Mesenchymal stem cell (in vitro differentiated cells and primary cell): Measurements from ENCODE around the gene RASGRP2.

Source experiments
- DNase-seq: peaks from one replicate; pipeline ENCODE4 v3.0.0-alpha.2; 2013
- H2AFZ ChIP-seq: one replicate; pipeline ENCODE4 v1.6.1; 2013; ENCODE audit warnings: low read depth, mild to moderate bottlenecking, control low read depth, inconsistent platforms, low read length, moderate library complexity
- H2AK5ac ChIP-seq: 2 replicates; pipeline ENCODE4 v1.6.1; 2013; ENCODE audit warnings: low read length, moderate library complexity, mild to moderate bottlenecking, inconsistent platforms; ENCODE audit not compliant: severe bottlenecking
- H2BK120ac ChIP-seq: one replicate; pipeline ENCODE4 v1.6.1; 2013; ENCODE audit warnings: low read depth, mild to moderate bottlenecking, inconsistent platforms, low read length, moderate library complexity
- H2BK12ac ChIP-seq, 2 experiments: one replicate each; pipeline ENCODE4 v1.6.1; 2013; ENCODE audit warnings: inconsistent platforms in 2 of 2, low read length in 2 of 2, mild to moderate bottlenecking in 2 of 2, moderate library complexity in 2 of 2, control low read depth in 1 of 2
- H2BK15ac ChIP-seq: one replicate; pipeline ENCODE4 v1.6.1; 2013; ENCODE audit warnings: mild to moderate bottlenecking, low read depth, inconsistent platforms; ENCODE audit not compliant: poor library complexity, severe bottlenecking
- H2BK5ac ChIP-seq: 2 replicates; pipeline ENCODE4 v1.6.1; 2013; ENCODE audit warnings: low read depth, mild to moderate bottlenecking, low read length, control low read depth, inconsistent platforms; ENCODE audit not compliant: poor library complexity, severe bottlenecking
- H3K14ac ChIP-seq, 2 experiments: one replicate each; pipeline ENCODE4 v1.6.1; 2013; ENCODE audit warnings: inconsistent platforms in 2 of 2, low read length in 2 of 2, control low read depth in 1 of 2, mild to moderate bottlenecking in 1 of 2, moderate library complexity in 1 of 2
- H3K18ac ChIP-seq, 2 experiments: one replicate each; pipeline ENCODE4 v1.6.1; 2013; ENCODE audit warnings: inconsistent platforms in 2 of 2, low read length in 2 of 2, control low read depth in 1 of 2, low read depth in 1 of 2, mild to moderate bottlenecking in 1 of 2
- H3K23ac ChIP-seq, 2 experiments: one replicate each; pipeline ENCODE4 v1.6.1; 2013; ENCODE audit warnings: inconsistent platforms in 2 of 2, low read length in 2 of 2, mild to moderate bottlenecking in 2 of 2, moderate library complexity in 2 of 2, control low read depth in 1 of 2
- H3K27ac ChIP-seq: 2 replicates; pipeline ENCODE4 v1.5.1; 2013; ENCODE audit warnings: mild to moderate bottlenecking, moderate library complexity, low read length, control low read depth, inconsistent platforms; ENCODE audit not compliant: poor library complexity, severe bottlenecking
- H3K27me3 ChIP-seq, 2 experiments: 2 replicates each; pipeline versions ENCODE4 v1.6.1 to v1.7.0; 2013; ENCODE audit warnings: low read length in 2 of 2, mild to moderate bottlenecking in 2 of 2, moderate library complexity in 2 of 2, control low read depth in 1 of 2, inconsistent platforms in 1 of 2; ENCODE audit not compliant: control insufficient read depth in 1 of 2, insufficient read depth in 1 of 2
- H3K36me3 ChIP-seq, 2 experiments: 2 replicates each; pipeline versions ENCODE4 v1.6.1 to v1.7.0; 2013; ENCODE audit warnings: low read length in 2 of 2, control low read depth in 1 of 2, inconsistent platforms in 1 of 2, low read depth in 1 of 2, mild to moderate bottlenecking in 1 of 2; ENCODE audit not compliant: insufficient read depth in 2 of 2, control insufficient read depth in 1 of 2
- H3K4ac ChIP-seq, 2 experiments: one replicate each; pipeline ENCODE4 v1.6.1; 2013; ENCODE audit warnings: inconsistent platforms in 2 of 2, low read length in 2 of 2, mild to moderate bottlenecking in 2 of 2, moderate library complexity in 2 of 2, control low read depth in 1 of 2, low read depth in 1 of 2
- H3K4me1 ChIP-seq: 2 replicates; pipeline ENCODE4 v1.6.1; 2013; ENCODE audit warnings: low read depth, low read length, control low read depth; ENCODE audit not compliant: control insufficient read depth, insufficient read depth
- H3K4me2 ChIP-seq: 2 replicates; pipeline ENCODE4 v1.6.1; 2013; ENCODE audit warnings: low read length, mild to moderate bottlenecking, inconsistent platforms; ENCODE audit not compliant: poor library complexity, severe bottlenecking
- H3K4me3 ChIP-seq, 2 experiments: 2 replicates each; pipeline versions ENCODE4 v1.5.1 to v1.7.0; 2013; ENCODE audit warnings: low read length in 2 of 2, mild to moderate bottlenecking in 2 of 2, control low read depth in 1 of 2, low read depth in 1 of 2; ENCODE audit not compliant: insufficient read depth in 1 of 2
- H3K79me1 ChIP-seq: replicated peaks from 2 replicates; pipeline ENCODE4 v1.6.1; 2013; ENCODE audit warnings: mild to moderate bottlenecking, control low read depth, low read length, inconsistent platforms; ENCODE audit not compliant: poor library complexity, severe bottlenecking
- H3K9ac ChIP-seq: 2 replicates; pipeline ENCODE4 v1.7.0; 2013; ENCODE audit warnings: mild to moderate bottlenecking, low read length, moderate library complexity
- H3K9me3 ChIP-seq: 2 replicates; pipeline ENCODE4 v1.7.0; 2013; ENCODE audit warnings: mild to moderate bottlenecking, low read length; ENCODE audit not compliant: control insufficient read depth
- H4K8ac ChIP-seq: one replicate; pipeline ENCODE4 v1.6.1; 2013; ENCODE audit warnings: inconsistent platforms, mild to moderate bottlenecking, low read length, moderate library complexity
- H4K91ac ChIP-seq: one replicate; pipeline ENCODE4 v1.6.1; 2013; ENCODE audit warnings: mild to moderate bottlenecking, low read length, inconsistent platforms
- WGBS: methylation state at CpG from one replicate; pipeline ENCODE4 v1.1.7; 2013; ENCODE audit warnings: mixed read lengths; 5-methylcytosine and 5-hydroxymethylcytosine counted together

The RASGRP2 gene

GRCh38 chr11:64744544-64745188 lies 724 bp upstream of the RASGRP2 start:
- no peak overlapping the region for H2BK5ac ChIP-seq
- no peak overlapping the region for H2AFZ ChIP-seq
- no peak overlapping the region for H3K23ac ChIP-seq
- no peak overlapping the region for H3K14ac ChIP-seq
- no peaks in the 10 kb centered on the region for H3K79me1 ChIP-seq
- DNase-seq = no peak
- H4K8ac ChIP-seq = no peak overlapping the region
- H3K4ac ChIP-seq = no peak overlapping the region
- peaks cover 60% of the 10 kb centered on the region in 2 experiments for H3K27me3 ChIP-seq
- peak overlapping the region; percentile 55 for H2BK120ac ChIP-seq
- H3K4me2 ChIP-seq = peak overlapping the region; percentile 77
- H3K4me1 ChIP-seq = peaks cover 43% of the 10 kb centered on the region
- H2BK12ac ChIP-seq = no peak overlapping the region
- peak overlapping the region; percentile 67 for H2BK15ac ChIP-seq
- H4K91ac ChIP-seq = no peak overlapping the region
- no peak overlapping the region for H2AK5ac ChIP-seq
- no peak overlapping the region for H3K27ac ChIP-seq
- H3K4me3 ChIP-seq = peak overlapping the region in 1 of 2 experiments; percentile 39
- 3% methylated on average over 31 of the region's 89 CpGs for WGBS
- no peak overlapping the region for H3K9ac ChIP-seq
- no peaks in the 10 kb centered on the region for H3K9me3 ChIP-seq
- H3K36me3 ChIP-seq = no peaks in the 10 kb centered on the region
- no peak overlapping the region for H3K18ac ChIP-seq

DNA sequence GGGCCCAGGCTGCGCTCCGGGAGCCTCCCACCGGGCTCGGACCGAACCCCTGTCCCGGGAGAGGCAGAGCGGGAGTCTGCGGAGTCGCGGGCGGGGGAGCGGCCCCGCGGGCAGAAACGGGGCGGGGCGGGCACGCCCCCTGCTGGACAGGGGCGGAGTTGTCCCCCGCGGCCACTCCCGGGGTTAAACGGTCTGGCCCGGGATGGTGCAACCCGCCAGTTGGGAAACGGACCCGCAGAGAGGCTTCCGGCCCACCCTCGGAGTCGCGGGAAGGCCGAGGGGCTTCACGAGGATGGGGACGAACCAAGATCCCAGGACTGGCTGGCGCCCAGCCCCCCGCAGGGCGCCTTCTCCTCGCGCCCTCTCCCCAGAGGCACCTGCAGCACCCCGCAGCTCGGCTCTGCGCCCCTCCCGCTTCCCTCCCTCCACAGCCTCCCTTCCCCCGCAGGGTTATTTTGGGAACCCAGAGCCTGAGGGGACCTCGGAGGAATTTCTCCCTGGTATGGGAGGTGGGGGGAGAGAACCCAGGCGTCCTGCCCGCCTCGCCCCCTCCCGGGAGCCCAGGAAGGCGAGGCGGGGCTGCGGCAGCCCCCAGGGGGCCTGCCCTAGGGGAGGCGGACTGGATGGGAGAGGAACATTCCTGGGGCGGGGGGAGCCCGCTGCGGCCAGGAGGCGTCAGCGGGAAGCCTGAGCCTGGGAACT lies 902 bp downstream of the RASGRP2 start:
- no peak overlapping the region for H2AK5ac ChIP-seq
- H3K4me1 ChIP-seq = peaks cover 43% of the 10 kb centered on the region
- no peak overlapping the region for H2BK12ac ChIP-seq
- peak overlapping the region; percentile 42 for H4K8ac ChIP-seq
- H2BK120ac ChIP-seq = no peak overlapping the region
- no peaks in the 10 kb centered on the region for H3K9me3 ChIP-seq
- H3K9ac ChIP-seq = no peak overlapping the region
- no peak overlapping the region for H2BK5ac ChIP-seq
- H3K4ac ChIP-seq = no peak overlapping the region
- no peaks in the 10 kb centered on the region for H3K36me3 ChIP-seq
- no peaks in the 10 kb centered on the region for H3K79me1 ChIP-seq
- peak overlapping the region; percentile 18 for H4K91ac ChIP-seq
- no peak overlapping the region for H3K27ac ChIP-seq
- DNase-seq = peak; percentile 57
- peaks cover 67% of the 10 kb centered on the region in 2 experiments for H3K27me3 ChIP-seq
- peak overlapping the region in 1 of 2 experiments; percentile 37 for H3K23ac ChIP-seq
- H2AFZ ChIP-seq = peak overlapping the region; percentile 62
- H3K4me2 ChIP-seq = peak overlapping the region; percentile 83
- no peak overlapping the region for H3K18ac ChIP-seq
- no peak overlapping the region for H3K14ac ChIP-seq
- H2BK15ac ChIP-seq = peak overlapping the region; percentile 13
- peak overlapping the region; percentile 15 to 76 for H3K4me3 ChIP-seq
- WGBS = 2% methylated on average over 32 of the region's 58 CpGs

GRCh38 chr11:64742087-64742888 lies 1.7 kb downstream of the RASGRP2 start:
- H3K79me1 ChIP-seq = no peaks in the 10 kb centered on the region
- H3K23ac ChIP-seq = peak overlapping the region in 1 of 2 experiments; percentile 86
- H3K9ac ChIP-seq = peak overlapping the region; percentile 43
- peak overlapping the region; percentile 42 for H4K8ac ChIP-seq
- peak overlapping the region; percentile 83 for H3K4me2 ChIP-seq
- no peak overlapping the region for H3K27ac ChIP-seq
- H3K4me3 ChIP-seq = peak overlapping the region; percentile 15 to 76
- WGBS = 6% methylated on average over 50 of the region's 54 CpGs
- no peak overlapping the region for H2AK5ac ChIP-seq
- H3K27me3 ChIP-seq = peaks cover 67% of the 10 kb centered on the region in 2 experiments
- no peak overlapping the region for H3K14ac ChIP-seq
- peaks cover 43% of the 10 kb centered on the region for H3K4me1 ChIP-seq
- no peak overlapping the region for H4K91ac ChIP-seq
- H2BK12ac ChIP-seq = no peak overlapping the region
- DNase-seq = peak; percentile 25
- H3K9me3 ChIP-seq = no peaks in the 10 kb centered on the region
- H2BK15ac ChIP-seq = peak overlapping the region; percentile 54
- no peak overlapping the region for H3K4ac ChIP-seq
- peak overlapping the region; percentile 62 for H2AFZ ChIP-seq
- peak overlapping the region in 1 of 2 experiments; percentile 58 for H3K18ac ChIP-seq
- H2BK120ac ChIP-seq = no peak overlapping the region
- H3K36me3 ChIP-seq = no peaks in the 10 kb centered on the region
- no peak overlapping the region for H2BK5ac ChIP-seq
